HEK293T (cell line): ENCODE data around the gene CADM1.

Source experiments
- CTCF ChIA-PET: fragments of 350-600 bp; formaldehyde crosslinking; extraction: SDS; loops from one replicate; lab custom pipeline; 2021; ENCODE audit warnings: antibody characterized with exemption, inconsistent platforms; lab: Yijun Ruan, JAX
- POLR2A ChIA-PET: fragments of 350-600 bp; formaldehyde crosslinking; extraction: SDS; loops from one replicate; lab custom pipeline; 2020; ENCODE audit warnings: antibody characterized with exemption, inconsistent platforms; lab: Yijun Ruan, JAX
- DNase-seq: peaks from one replicate; pipeline ENCODE4 v3.0.0; 2012; ENCODE audit warnings: mixed read lengths; ENCODE audit errors: extremely low spot score
- ARNT ChIP-seq: fragments of 450-650 bp; IDR thresholded peaks from 2 replicates; pipeline ENCODE4 v1.6.1; 2017; ENCODE audit warnings: mild to moderate bottlenecking
- BHLHE40 ChIP-seq: fragments of 450-650 bp; IDR thresholded peaks from 2 replicates; pipeline ENCODE4 v1.6.1; 2016; ENCODE audit warnings: mild to moderate bottlenecking, moderate library complexity, borderline replicate concordance
- CTBP1 ChIP-seq: fragments of 450-650 bp; IDR thresholded peaks from 2 replicates; pipeline ENCODE4 v1.6.1; 2016; ENCODE audit warnings: borderline replicate concordance
- ELF4 ChIP-seq: fragments of 450-650 bp; IDR thresholded peaks from 2 replicates; pipeline ENCODE4 v1.6.1; 2017; ENCODE audit warnings: antibody characterized with exemption
- FOXA1 ChIP-seq: fragments of 450-650 bp; IDR thresholded peaks from 2 replicates; pipeline ENCODE4 v1.6.1; 2016; ENCODE audit warnings: mild to moderate bottlenecking
- FOXK2 ChIP-seq: fragments of 450-650 bp; IDR thresholded peaks from 2 replicates; pipeline ENCODE4 v1.6.1; 2016; ENCODE audit warnings: mild to moderate bottlenecking
- FOXM1 ChIP-seq: fragments of 450-650 bp; IDR thresholded peaks from 2 replicates; pipeline ENCODE4 v1.6.1; 2017; ENCODE audit warnings: mild to moderate bottlenecking, borderline replicate concordance
- HDGF ChIP-seq: fragments of 450-650 bp; IDR thresholded peaks from 2 replicates; pipeline ENCODE4 v1.6.1; 2017; ENCODE audit warnings: antibody characterized with exemption, borderline replicate concordance
- L3MBTL2 ChIP-seq: fragments of 450-650 bp; conservative IDR thresholded peaks from 2 replicates; pipeline ENCODE4 v1.6.1; 2016; ENCODE audit warnings: mild to moderate bottlenecking
- LEF1 ChIP-seq: fragments of 450-650 bp; IDR thresholded peaks from 2 replicates; pipeline ENCODE4 v1.6.1; 2017; ENCODE audit warnings: mild to moderate bottlenecking, borderline replicate concordance
- NFRKB ChIP-seq: fragments of 450-650 bp; IDR thresholded peaks from 2 replicates; pipeline ENCODE4 v1.6.1; 2016; ENCODE audit warnings: mild to moderate bottlenecking, moderate library complexity
- SP1 ChIP-seq: fragments of 450-650 bp; IDR thresholded peaks from 2 replicates; pipeline ENCODE4 v1.6.1; 2017
- SUZ12 ChIP-seq: fragments of 450-650 bp; IDR thresholded peaks from 2 replicates; pipeline ENCODE4 v1.6.1; 2016; ENCODE audit warnings: mild to moderate bottlenecking
- TARDBP ChIP-seq: fragments of 450-650 bp; IDR thresholded peaks from 2 replicates; pipeline ENCODE4 v1.6.1; 2016
- ZNF384 ChIP-seq: fragments of 450-650 bp; IDR thresholded peaks from 2 replicates; pipeline ENCODE4 v1.6.1; 2016
- TF ChIP-seq, protein P1 (sequence below): fragments of 450-650 bp; IDR thresholded peaks from 2 replicates; pipeline ENCODE4 v1.6.1; 2016

The CADM1 gene

DNA sequence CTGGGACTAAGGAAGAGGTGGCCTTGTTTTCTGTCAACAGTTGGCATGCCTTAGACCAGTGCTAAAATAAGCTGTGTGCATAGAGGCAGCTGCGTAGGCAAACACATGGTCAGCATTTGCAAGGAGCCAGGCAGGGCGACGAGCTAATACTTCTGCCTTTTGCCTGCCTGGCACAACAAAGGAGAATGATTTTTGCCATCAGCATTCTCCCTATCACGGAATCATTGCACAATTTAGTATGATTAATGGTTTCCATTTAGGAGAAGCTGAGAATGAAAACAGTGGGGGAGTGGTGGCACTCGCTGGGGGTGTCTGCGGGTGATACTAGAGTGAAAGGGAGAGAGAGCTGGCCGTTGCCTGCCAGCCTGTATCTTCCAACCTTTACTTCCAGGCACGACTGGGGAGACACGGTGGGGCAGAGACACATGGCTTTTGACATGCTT, 336.0 kb downstream of the CADM1 start:
- POLR2A ChIA-PET, result no interaction called here
- TF ChIP-seq SUZ12 (no peak), ELF4 (no peak), ZNF384 (no peak), TARDBP (no peak), SP1 (no peak), ARNT (no peak), LEF1 (no peak), FOXK2 (no peak), NFRKB (no peak), CTBP1 (no peak), FOXM1 (no peak), FOXA1 (no peak), L3MBTL2 (no peak), BHLHE40 (no peak), HDGF (no peak)
- TF ChIP-seq, protein P1, sequence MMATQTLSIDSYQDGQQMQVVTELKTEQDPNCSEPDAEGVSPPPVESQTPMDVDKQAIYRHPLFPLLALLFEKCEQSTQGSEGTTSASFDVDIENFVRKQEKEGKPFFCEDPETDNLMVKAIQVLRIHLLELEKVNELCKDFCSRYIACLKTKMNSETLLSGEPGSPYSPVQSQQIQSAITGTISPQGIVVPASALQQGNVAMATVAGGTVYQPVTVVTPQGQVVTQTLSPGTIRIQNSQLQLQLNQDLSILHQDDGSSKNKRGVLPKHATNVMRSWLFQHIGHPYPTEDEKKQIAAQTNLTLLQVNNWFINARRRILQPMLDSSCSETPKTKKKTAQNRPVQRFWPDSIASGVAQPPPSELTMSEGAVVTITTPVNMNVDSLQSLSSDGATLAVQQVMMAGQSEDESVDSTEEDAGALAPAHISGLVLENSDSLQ, result no peak
- DNase-seq, result no peak
- CTCF ChIA-PET, result no interaction called here

DNA sequence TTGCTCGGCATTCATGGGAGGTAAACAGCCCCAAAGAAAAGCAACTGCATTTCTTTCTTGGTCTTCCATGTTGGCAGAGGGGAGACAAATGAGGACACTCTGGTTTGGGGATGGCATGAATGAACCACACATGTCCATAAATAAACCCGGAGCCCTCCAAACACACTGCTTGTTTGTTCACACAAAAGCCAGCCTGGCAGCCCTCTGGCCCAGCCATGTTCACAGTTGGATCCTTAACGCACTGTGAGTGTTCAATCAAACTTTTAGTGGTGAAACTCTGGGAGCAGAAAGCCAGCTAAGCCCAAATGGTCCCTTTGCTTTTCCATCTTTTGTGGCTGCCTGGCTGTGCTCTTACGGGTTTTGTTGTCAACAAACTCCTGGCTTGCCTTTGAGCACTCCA, 336.8 kb downstream of the CADM1 start:
- TF ChIP-seq BHLHE40 (no peak), FOXM1 (no peak)
- ChIA-PET CTCF (interaction anchor here (0.6 kb wide), 1 partner anchor 1332 kb away, joined by 5 read pairs; no protein-coding TSS in a partner anchor), POLR2A (no interaction called here)
- DNase-seq, result no peak

DNA sequence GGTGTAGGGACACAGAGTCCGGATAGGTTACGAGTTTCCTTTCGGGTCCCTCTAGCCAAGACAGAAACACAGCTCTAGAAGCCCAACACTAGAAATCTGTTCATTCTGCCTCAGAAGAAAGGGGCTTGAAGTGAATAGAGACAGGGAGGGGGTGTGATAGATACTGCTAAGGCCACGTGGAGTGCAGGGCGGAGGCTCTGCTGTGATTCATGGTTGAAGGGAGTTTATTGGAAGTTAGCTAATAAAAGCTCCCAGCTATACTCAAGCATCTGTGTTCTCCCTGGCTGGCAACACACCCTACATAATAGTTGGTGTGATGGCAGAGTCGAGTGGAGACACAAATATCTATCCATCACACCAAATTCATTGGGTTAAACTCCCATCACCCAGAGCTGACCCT, 337.4 kb downstream of the CADM1 start:
- POLR2A ChIA-PET, result no interaction called here
- DNase-seq, result peak; percentile 49
- TF ChIP-seq SP1, result no peak
- no peak for TF ChIP-seq TARDBP
- TF ChIP-seq L3MBTL2, result peak; percentile 63
- CTCF ChIA-PET, result interaction anchor here (0.6 kb wide), 2 partner anchors 35 to 1333 kb away, joined by 4 to 5 read pairs; no protein-coding TSS in a partner anchor

DNA sequence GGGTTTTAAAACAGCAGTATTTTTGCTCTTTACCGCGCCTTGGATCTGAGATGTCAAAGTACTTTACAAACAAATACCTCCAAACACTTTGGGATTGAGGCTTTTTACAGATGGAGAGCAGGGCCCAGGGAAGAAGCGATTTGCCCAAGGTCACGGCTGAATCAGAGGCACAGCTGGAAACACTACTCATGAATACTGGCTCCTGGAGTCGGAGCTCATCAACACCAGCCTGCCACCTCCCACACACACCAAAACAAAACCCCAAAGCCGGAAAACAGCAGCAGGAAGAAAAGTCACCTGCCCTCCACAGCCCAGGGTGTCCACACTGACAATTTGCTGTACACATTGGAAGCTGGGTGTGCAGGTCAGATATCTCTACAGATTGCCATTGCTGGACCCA, 339.4 kb downstream of the CADM1 start:
- ChIA-PET POLR2A (no interaction called here), CTCF (interaction anchor here (0.6 to 1.1 kb wide), 2 partner anchors 9 to 16 kb away, joined by 3 to 4 read pairs; no protein-coding TSS in a partner anchor)

DNA sequence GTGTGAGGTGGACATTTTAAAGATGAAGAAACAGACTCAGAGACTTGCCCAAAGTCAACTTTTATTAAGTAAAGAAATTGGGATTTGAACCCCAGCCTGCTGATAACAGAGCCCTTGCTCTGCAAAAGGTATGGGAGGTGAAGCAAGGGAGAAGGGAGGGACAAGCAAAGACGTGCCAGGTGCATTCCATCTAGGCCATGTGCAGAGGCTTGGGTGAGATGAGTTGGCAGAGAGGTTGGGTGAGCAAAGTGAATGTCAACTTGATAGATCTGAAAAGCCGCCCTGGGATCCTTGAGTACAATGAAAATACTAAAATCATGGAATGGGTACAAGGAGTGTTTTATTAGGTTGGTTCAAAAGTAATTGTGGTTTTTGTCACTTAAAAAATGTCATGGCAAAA, 341.3 kb downstream of the CADM1 start:
- no peak for TF ChIP-seq FOXM1
- TF ChIP-seq SP1, result no peak
- TF ChIP-seq ZNF384, result no peak
- TF ChIP-seq FOXK2, result no peak
- TF ChIP-seq ARNT, result no peak
- POLR2A ChIA-PET, result no interaction called here
- CTCF ChIA-PET, result no interaction called here
- no peak for DNase-seq

More for the DNA sequence above, 339.4 kb downstream of the CADM1 start:
- no peak for TF ChIP-seq FOXA1
- no peak for TF ChIP-seq ZNF384
- TF ChIP-seq L3MBTL2, result no peak
- TF ChIP-seq TARDBP, result no peak
- TF ChIP-seq CTBP1, result no peak
- TF ChIP-seq ELF4, result no peak
- TF ChIP-seq ARNT, result no peak
- no peak for TF ChIP-seq NFRKB
- TF ChIP-seq LEF1, result no peak
- TF ChIP-seq FOXM1, result no peak
- no peak for TF ChIP-seq SP1
- no peak for TF ChIP-seq HDGF
- TF ChIP-seq FOXK2, result no peak
- DNase-seq, result no peak

DNA sequence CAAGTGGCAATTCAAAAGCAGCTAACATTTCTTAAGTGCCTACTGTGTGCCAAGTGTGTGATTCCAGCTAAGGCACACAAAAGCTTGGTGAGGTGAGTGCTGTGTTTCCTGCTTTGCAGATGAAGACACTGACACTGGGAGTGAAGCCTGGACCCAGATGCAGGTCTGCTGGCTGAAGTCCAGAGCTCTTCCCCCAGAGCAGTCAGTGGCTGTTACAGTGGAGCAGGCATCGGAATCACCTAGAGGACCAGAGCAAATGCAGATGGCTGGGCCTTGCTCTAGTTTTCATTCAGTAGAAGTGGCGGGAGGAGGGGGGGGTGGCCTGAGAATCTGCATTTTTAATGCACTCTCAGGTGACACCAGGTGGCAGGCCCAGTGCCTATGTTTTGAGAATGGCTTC, 342.3 kb downstream of the CADM1 start:
- ChIA-PET CTCF (no interaction called here), POLR2A (no interaction called here)
- DNase-seq, result no peak
- TF ChIP-seq SP1, result no peak

DNA sequence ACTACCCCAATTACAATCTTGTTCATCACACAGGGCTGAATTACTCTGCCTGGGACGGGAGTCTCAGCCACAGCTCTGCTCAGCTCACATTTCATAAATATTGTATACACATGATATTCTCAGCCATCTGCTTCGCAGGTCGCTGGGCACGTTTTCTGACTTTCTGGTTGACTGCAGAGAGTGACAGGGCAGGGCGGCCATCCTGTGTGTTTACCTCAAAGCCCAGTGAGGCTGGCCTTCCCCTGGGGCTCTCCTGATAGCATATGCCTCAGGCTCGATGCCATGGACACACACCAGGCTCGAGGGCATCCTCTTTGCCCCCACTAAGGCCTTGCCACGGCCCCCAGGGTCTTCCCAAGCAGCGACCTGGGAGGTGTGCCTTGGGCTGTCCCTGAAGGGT, 345.0 kb downstream of the CADM1 start:
- TF ChIP-seq ZNF384, result no peak
- no peak for TF ChIP-seq CTBP1
- TF ChIP-seq ARNT, result no peak
- no peak for TF ChIP-seq FOXK2
- TF ChIP-seq SUZ12, result no peak
- no peak for DNase-seq
- CTCF ChIA-PET, result interaction anchor here (0.7 kb wide), 1 partner anchor 26 kb away, joined by 3 read pairs; no protein-coding TSS in a partner anchor
- POLR2A ChIA-PET, result no interaction called here

DNA sequence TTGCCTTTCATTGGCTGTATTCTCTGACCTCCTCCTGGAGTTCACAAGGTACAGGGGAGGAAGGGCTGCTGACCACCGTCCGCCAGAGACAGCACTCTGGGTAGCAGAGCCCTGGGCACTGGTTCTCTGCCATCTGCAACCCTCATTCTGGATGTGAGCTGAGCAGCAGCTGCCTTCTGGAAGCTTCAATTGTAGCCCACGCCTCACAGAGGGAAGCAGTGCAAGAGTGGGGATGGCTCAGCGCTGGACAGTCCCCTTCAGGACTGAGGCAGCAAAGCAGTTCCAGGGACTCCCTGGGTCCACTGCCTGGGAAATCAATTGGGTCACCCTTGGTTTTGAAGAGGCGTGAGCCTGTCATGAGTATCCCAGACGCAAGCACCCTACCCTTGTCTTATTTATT, 346.2 kb downstream of the CADM1 start:
- DNase-seq, result no peak
- CTCF ChIA-PET, result no interaction called here
- TF ChIP-seq L3MBTL2 (no peak), ARNT (no peak), SUZ12 (no peak), FOXK2 (no peak), HDGF (no peak), FOXM1 (no peak), CTBP1 (no peak), FOXA1 (no peak), ZNF384 (no peak), NFRKB (no peak), BHLHE40 (no peak), LEF1 (no peak), TARDBP (no peak)
- TF ChIP-seq, protein P1, result no peak
- POLR2A ChIA-PET, result no interaction called here
